Dedifferentiated amniotic fluid mesenchymal stem cell (primary cell): Measurements from ENCODE around the gene USP49.
"Not testable (repeated sequence)": the region's sequence is repeated elsewhere in the genome, so short reads cannot be mapped to it uniquely, and the experiment has no call there.

ENCODE experiments used
- DNase-seq: peaks from one replicate; pipeline ENCODE4 v3.0.0-alpha.2; 2016; ENCODE audit errors: extremely low spot score

The USP49 gene

GRCh38 chr6:41895300-41896233 lies at the start of gene USP49:
Gene USP49, minus strand, starts transcription at chr6:41895375. Its CDS starts 88,392 bp downstream, at chr6:41806983.
- DNase-seq: peak; percentile 69

GRCh38 chr6:41943456-41943855 lies 48.3 kb upstream of the USP49 start:
- DNase-seq: no peak

GRCh38 chr6:41942882-41943281 lies 47.7 kb upstream of the USP49 start:
- not testable (repeated sequence) for DNase-seq

- peak; percentile 54 for DNase-seq
Measured at GRCh38 chr6:41942067-41942851, 47.1 kb upstream of the USP49 start.

- peak; percentile 87 for DNase-seq
Measured at GRCh38 chr6:41941280-41942066, 46.3 kb upstream of the USP49 start, which contains the start of gene CCND3. Gene CCND3, minus strand, starts transcription at chr6:41941808. Its CDS starts 159 bp downstream, at chr6:41941649.

GRCh38 chr6:41940759-41941279 lies 45.6 kb upstream of the USP49 start:
- no peak for DNase-seq

GRCh38 chr6:41939848-41940758 lies 44.9 kb upstream of the USP49 start:
- peak; percentile 25 for DNase-seq

GRCh38 chr6:41939176-41939847 lies 44.1 kb upstream of the USP49 start:
- peak; percentile 36 for DNase-seq

- no peak for DNase-seq
Measured at GRCh38 chr6:41938590-41939175, 43.5 kb upstream of the USP49 start.

GRCh38 chr6:41937861-41938574 lies 42.8 kb upstream of the USP49 start:
- DNase-seq: no peak

- no peak for DNase-seq
Measured at GRCh38 chr6:41937472-41937860, 42.3 kb upstream of the USP49 start.

- peak; percentile 82 for DNase-seq
Measured at GRCh38 chr6:41936073-41936837, 41.1 kb upstream of the USP49 start.

- DNase-seq: no peak
Measured at GRCh38 chr6:41935685-41936072, 40.5 kb upstream of the USP49 start.

GRCh38 chr6:41935193-41935574 lies 40.0 kb upstream of the USP49 start:
- DNase-seq: no peak

- DNase-seq: no peak
Measured at GRCh38 chr6:41934278-41935192, 39.4 kb upstream of the USP49 start.

GRCh38 chr6:41932378-41932777 lies 37.2 kb upstream of the USP49 start:
- no peak for DNase-seq

- no peak for DNase-seq
Measured at GRCh38 chr6:41931792-41932191, 36.6 kb upstream of the USP49 start.
